ENCODE results near the gene GPR3.

The GPR3 gene, protein sequence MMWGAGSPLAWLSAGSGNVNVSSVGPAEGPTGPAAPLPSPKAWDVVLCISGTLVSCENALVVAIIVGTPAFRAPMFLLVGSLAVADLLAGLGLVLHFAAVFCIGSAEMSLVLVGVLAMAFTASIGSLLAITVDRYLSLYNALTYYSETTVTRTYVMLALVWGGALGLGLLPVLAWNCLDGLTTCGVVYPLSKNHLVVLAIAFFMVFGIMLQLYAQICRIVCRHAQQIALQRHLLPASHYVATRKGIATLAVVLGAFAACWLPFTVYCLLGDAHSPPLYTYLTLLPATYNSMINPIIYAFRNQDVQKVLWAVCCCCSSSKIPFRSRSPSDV

DNA sequence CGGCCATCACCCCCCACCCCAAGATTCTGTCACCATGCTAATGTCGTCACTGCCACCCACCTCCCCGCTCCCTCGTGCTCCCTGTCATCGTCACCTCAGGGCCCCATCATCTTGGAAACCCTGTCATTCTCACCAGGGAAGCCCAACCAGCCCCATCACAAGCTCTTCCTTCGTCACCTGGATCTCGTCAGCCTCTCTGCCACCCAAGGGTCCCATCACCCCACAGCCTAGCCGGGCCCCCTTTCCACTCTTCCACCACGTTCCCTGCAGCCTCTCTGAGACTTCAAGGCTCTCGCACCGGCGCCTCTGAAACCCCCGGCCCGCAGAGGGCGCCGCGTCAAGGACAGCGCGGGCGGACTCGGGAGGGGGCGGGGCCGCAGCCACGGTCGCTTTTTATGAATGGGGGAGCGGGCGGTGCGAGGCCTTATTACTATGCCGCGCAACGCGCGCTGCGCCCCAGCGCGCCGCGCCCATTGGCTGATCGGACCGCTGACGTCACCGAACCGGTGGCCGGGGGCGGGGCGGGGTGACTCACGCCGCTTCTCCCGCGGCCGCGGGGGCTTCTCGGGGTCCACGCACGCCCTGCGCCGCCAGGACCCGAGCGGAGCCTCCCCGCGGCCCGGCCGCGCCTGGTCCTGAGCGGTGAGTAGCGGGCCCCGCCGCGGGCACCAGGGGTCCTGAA, at the start of gene GPR3:
Gene GPR3, plus strand, starts transcription at position 527 of the 682 bp plus-strand sequence. CDS start 1,177 bp downstream, outside the sequence.
- H3K27me3 ChIP-seq (replicated peaks; ENCODE audit: control insufficient read depth, insufficient read depth, low read length) = no peaks in the 10 kb centered on the region
- TF ChIP-seq, protein P1, sequence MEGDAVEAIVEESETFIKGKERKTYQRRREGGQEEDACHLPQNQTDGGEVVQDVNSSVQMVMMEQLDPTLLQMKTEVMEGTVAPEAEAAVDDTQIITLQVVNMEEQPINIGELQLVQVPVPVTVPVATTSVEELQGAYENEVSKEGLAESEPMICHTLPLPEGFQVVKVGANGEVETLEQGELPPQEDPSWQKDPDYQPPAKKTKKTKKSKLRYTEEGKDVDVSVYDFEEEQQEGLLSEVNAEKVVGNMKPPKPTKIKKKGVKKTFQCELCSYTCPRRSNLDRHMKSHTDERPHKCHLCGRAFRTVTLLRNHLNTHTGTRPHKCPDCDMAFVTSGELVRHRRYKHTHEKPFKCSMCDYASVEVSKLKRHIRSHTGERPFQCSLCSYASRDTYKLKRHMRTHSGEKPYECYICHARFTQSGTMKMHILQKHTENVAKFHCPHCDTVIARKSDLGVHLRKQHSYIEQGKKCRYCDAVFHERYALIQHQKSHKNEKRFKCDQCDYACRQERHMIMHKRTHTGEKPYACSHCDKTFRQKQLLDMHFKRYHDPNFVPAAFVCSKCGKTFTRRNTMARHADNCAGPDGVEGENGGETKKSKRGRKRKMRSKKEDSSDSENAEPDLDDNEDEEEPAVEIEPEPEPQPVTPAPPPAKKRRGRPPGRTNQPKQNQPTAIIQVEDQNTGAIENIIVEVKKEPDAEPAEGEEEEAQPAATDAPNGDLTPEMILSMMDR (IDR thresholded peaks at IDR 0.05; ENCODE audit: insufficient read depth, low read length, poor library complexity, severe bottlenecking) = peak; percentile 79
- H3K36me3 ChIP-seq (ENCODE audit: control insufficient read depth, insufficient read depth, low read length) = no peaks in the 10 kb centered on the region
- peak; percentile 93 for DNase-seq (ENCODE audit: extremely low read depth, insufficient read length)
- peak within 1 kb of the TSS; percentile 66 for H3K4me3 ChIP-seq (replicated peaks; ENCODE audit: low read depth, low read length)

DNA sequence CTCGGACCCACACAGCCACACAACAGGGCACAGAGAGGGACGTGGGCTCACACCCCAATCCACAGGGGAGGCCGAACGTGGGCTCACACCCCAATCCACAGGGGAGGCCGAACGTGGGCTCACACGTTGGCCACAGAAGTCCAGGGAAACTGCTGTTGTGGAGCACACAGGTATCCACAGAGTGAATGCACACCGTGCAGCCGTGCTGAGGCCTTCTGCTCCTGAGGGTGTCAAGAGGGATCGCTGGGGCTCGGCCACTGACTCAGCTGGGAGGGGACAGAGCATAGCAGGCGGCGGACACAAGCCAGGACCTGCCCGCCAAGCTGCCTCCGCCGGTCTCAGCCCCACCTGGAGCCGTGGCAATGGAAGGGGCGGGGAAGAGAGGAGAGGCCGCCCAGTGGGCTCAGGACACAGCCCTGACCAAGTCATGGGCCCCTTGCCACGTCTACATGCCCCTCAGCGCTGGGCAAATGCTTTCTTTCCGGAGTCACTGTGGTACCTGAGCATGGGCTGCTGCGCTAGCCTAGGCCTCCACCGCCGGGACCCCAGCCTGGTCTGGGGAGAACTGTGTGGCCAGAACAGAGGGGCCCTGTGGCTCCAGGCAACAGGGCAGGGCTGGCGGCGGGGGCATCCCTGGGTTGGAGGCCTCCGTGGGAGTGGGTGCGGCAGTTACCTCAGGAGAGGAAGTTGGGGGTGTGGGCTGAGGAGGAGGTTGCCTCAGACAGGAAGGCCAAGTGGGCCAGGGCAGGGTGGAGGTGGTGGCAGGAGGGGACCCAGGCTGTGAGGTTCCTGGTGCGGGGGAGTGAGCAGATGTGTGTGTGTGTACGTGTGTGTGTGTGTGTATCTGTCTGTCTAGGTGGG, 49.4 kb upstream of the GPR3 start:
- TF ChIP-seq, protein P1 (IDR thresholded peaks at IDR 0.05; ENCODE audit: insufficient read depth, low read length, poor library complexity, severe bottlenecking) = no peak
- H3K36me3 ChIP-seq (ENCODE audit: control insufficient read depth, insufficient read depth, low read length) = peaks cover 2% of the 10 kb centered on the region
- H3K27me3 ChIP-seq (replicated peaks; ENCODE audit: control insufficient read depth, insufficient read depth, low read length) = no peaks in the 10 kb centered on the region
- peak; percentile 66 for DNase-seq (ENCODE audit: extremely low read depth, insufficient read length)
- peak overlapping the region; percentile 76 for H3K4me3 ChIP-seq (replicated peaks; ENCODE audit: low read depth, low read length)

DNA sequence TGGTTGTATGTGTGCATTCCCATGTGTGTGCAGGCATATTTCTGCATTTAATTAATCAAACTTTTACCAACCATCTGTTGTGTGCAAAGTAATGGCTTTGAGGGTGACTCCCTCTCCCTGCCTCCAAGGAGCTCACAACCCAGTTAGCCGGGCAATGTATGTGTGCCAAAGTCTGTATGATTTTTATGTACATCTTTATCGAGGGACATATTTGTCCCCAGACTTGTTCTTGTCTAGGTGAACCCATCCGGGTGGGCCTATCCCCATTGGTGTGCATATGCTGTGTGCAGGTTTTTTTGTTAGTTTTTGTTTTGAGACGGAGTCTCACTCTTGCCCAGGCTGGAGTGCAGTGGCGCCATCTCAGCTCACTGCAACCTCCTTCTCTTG, 48.8 kb upstream of the GPR3 start:
- TF ChIP-seq, protein P1 (IDR thresholded peaks at IDR 0.05; ENCODE audit: insufficient read depth, low read length, poor library complexity, severe bottlenecking) = no peak
- Histone ChIP-seq H3K27me3 (replicated peaks; ENCODE audit: control insufficient read depth, insufficient read depth, low read length) (no peaks in the 10 kb centered on the region), H3K4me3 (replicated peaks; ENCODE audit: low read depth, low read length) (peak overlapping the region; percentile 76), H3K36me3 (ENCODE audit: control insufficient read depth, insufficient read depth, low read length) (no peaks in the 10 kb centered on the region; the same call in none of the 2 replicates)
- DNase-seq (ENCODE audit: extremely low read depth, insufficient read length) = no peak

DNA sequence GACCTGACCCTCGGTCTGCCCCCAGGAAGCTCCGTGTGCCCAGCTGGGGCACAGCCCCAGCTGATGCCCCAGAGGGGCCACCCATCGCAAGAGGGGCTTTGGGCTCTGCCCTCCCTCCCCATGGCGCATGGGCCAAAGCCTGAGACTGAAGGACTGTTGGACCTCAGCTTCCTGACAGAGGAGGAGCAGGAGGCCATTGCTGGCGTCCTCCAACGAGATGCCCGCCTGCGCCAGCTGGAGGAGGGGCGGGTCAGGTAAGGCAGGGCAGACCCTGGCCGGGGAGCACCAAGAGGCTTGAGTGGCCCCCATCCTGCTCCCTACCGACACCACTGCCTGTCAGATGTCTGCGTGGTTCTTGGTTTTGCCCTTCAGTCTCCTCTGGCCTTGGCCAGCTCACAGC, 47.1 kb upstream of the GPR3 start:
- H3K4me3 ChIP-seq (replicated peaks; ENCODE audit: low read depth, low read length) = no peak overlapping the region
- DNase-seq (ENCODE audit: extremely low read depth, insufficient read length) = no peak
- H3K36me3 ChIP-seq (ENCODE audit: control insufficient read depth, insufficient read depth, low read length) = peaks cover 2% of the 10 kb centered on the region
- H3K27me3 ChIP-seq (replicated peaks; ENCODE audit: control insufficient read depth, insufficient read depth, low read length) = no peaks in the 10 kb centered on the region
- TF ChIP-seq, protein P1 (IDR thresholded peaks at IDR 0.05; ENCODE audit: insufficient read depth, low read length, poor library complexity, severe bottlenecking) = no peak

DNA sequence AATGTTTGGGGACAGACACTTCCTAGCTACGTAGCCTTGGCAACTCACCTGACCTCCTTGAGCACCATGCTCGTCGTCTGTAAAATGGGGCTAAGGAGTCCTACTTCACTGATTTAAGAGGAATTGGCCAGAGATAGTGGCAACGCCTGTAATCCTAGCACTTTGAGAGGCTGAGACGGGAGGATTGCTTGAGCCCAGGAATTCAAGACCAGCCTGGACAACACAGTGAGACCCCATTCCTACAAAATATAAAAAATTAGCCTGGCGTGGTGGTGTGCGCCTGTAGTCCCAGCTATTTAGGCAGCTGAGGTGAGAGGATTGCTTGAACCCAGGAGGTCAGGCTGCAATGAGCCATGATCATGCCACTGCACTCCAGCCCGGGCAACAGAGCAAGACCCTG, 46.1 kb upstream of the GPR3 start:
- no peak overlapping the region for H3K4me3 ChIP-seq (replicated peaks; ENCODE audit: low read depth, low read length)
- no peak for DNase-seq (ENCODE audit: extremely low read depth, insufficient read length)
- no peaks in the 10 kb centered on the region for H3K27me3 ChIP-seq (replicated peaks; ENCODE audit: control insufficient read depth, insufficient read depth, low read length)
- TF ChIP-seq, protein P1 (IDR thresholded peaks at IDR 0.05; ENCODE audit: insufficient read depth, low read length, poor library complexity, severe bottlenecking) = no peak
- peaks cover 6% of the 10 kb centered on the region for H3K36me3 ChIP-seq (ENCODE audit: control insufficient read depth, insufficient read depth, low read length)

Data from GM06990 (cell line).